Stimulated activated CD4-positive, alpha-beta T cell treated with anti-CD3 and anti-CD28 coated beads, Interleukin-1b, Interleukin-23, amount 100 ng/mL, for 1 hour (primary cell): ENCODE data around the gene HOXB8.

Source experiments
- DNase-seq, 2 donors: peaks; one replicate each; pipeline ENCODE4 v3.0.0-alpha.2; 2020; ENCODE audit warnings: low read depth in 2 of 2

HOXB8 gene

DNA sequence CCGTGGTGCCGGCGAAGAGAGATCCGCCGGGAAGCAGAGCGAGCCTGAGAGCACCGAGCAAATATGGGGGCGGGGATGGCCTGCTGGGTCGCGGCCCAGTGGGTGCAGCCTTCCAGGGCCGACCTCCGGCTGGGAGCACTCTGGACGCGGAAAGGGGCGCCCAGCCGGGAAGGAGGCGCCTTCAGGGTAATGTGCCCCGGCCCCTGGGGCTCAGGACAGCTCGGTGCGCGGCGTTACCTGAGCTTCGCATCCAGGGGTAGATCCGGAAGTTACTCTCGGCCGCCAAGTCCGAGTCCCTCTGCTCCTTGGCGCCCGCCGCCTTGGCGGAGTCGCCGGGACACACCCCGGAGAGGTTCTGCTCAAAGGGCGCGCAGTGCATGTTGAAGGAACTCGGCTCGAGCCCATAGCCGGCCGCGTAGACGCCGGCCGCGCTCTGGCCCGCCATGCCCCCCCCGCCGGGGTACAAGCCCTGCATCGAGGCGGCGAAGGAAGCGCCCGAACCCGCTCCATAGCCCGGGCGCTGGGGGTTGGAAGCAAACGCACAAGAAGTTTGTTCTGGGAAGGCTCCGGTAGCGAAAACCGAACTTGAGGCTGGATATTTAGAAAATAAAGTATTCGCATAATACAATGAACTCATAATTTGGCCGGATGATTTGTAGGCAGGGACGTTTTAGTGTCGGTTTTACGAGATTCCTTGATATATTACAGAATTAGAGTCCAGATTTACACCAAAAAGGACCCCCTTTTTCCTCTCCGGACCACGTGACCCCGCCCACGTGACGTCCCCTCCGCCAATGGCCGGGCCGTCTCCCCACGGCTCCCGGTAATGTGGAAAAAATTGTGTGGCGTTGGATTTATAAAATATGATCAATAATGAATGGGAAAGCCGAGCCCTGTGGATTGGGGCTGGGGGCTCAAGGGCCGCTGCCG is 4.5 kb downstream of the HOXB8 start, which contains the start of gene HOXB7:
HOXB7 (minus strand) TSS at position 736 of the 930 bp plus-strand sequence; CDS start at position 637, 99 bp downstream.
- peak in 1 of 2 donors; percentile 34 for DNase-seq

DNA sequence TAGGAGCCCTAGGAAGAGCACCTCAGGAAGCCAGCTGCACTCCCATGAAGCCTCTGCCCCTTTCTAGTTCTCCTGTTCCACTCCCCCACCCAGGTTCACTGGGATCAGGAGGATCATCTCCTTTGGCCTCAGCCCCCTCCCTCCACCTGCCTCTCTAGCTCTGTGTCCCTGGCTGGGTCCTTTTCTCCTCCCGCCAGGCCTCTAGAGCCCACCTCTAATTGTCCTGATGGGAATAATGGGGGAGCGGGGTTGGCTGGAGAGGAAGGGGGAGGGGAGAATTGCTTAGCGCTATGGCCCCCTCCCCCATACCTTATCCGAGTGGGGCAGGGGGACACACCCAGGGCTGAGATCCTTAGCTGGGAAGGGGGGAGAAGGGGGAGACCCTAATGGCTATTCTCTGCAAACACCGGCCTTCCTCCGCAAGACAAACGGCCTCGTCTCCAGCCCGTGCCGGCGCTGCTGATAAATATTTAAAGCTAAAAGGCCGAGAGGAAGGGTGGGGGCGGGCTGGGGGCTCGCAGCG is 5.3 kb downstream of the HOXB8 start:
- DNase-seq, result no peak

DNA sequence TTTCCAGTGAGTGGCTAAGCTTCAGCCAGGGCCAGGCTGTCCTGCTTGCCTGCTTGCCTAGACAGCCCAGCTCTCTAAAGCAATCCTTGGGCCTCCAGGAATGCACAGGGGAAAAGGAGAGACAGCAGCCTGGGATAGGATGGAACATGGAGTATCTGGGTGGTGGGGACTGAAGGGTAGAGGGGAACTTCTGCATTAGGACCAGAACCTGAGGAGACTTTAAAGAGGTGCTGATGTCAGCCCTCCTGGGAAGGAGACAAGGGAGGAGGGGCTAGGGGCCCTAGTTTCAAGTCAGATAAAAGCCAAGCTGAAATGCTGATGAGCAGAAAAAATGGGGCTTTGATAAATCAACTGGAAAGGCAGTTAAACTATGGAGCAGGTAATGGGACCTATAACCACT is 6.1 kb downstream of the HOXB8 start:
- DNase-seq, result no peak

DNA sequence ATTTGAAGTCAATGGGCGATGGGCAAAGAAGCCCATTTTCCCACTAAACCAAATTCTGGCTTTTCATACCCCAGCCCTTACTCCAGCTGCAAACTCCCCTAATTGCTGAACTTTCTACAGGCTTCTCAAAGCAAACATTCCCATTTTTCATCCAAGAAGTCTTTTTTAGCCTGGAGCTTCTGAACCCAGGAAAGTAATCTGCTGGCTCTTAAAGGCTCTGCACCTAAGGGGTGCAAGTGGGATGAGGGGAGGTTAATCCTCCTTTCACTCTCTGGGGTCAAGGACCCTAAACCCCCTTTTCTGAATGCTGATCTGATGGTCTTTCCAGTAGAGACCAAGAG is 6.6 kb downstream of the HOXB8 start:
- DNase-seq, result no peak

DNA sequence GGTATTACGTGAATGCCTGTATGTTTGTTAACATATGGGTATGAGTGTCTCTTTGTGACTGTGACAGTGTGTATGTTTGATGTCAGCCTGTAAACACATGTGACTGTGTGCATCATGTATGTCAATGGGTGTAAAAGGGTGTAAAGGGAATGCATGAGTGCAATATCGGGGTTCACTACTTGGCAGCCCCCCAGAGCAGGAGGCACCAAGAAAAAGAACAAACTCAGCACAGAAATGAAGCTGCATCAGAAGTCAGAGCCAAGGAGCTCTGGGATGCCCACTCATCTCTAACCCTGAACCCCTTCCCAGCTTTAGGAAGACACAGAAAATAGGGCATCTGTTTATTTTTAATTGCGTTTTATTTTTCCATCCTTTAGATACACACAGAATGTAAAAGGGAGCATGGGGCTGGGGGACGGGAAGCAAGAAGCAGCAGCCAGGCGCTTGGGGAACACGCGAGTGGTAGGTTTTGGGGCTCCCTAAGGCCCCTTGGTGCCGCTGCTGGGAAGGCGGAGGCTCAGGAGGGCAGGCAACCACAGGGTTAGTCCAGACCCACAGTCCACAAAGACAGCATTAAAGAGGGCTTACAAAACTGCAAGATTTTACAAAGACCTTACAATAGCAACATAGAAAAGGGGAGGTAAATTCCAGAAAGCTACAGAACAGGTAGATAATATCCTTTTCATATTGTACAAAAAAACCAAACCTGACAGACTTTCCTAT is 8.0 kb downstream of the HOXB8 start:
- DNase-seq, result no peak

DNA sequence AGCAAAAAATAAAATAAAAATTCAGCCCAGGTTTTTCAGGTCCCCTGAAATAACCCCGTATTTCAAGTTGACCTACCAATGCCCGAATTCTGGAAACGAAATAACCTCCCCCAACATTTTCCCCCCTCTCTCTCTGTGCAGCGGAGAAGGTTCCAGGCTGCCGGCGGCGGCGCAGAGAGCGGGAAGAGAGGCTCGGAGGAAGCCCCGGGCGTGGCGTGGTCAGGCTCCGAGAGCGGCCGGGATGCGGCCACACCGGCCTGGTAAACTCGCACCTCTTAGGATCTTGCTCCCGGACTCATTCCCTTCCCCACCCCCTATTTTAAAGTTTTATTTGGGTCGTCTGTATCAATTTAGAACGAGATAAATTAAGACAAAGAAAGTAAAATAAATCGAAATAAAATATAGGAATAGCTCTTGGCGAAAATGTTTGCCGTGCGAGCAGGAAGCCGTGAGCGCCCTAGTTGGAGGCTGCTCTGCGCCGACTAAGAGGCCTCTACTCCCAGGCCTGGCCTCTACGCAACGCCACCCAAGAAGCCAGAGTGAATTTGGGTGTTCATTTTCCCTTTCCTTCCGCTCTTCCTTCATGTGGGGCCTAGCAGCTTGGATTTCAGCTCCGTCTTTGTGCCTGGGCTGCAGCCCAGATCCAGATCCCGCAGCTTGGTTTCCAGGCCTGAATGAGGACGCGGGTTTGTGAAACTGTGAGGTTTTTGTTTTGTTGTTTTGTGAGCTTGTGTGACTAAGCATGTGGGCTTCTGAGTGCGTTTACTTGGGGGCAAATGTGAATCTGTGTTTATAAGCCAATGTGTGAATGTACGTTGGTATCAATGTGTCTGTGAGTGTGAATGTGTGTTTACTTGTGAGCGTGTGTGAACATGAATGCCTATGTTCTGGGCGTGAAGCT is 8.9 kb downstream of the HOXB8 start:
- no peak for DNase-seq

DNA sequence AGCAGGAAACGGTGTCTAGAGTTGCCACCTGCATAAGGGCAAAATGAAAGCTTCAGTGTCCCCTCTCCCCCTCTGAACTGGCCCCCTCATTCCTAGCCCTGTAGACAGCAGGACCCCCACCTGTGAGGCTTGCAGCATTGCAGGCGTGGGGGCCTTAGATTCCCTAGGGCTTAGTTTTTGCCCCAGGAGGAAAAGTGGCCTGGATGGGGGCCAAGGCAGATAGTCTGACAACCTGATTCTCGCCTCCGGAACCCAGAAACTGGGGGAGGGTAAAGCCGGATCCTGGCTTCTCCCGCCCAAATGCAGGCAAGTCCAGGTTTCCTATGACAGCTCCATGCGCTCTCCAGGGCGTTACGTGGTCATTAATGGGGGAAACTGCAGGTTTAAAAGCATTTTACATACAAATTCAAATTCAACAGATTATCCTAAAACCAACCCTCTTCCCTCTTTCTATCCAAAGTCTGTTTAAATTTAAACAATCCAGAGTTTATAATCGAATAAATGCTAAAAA is 9.6 kb downstream of the HOXB8 start:
- no peak for DNase-seq

DNA sequence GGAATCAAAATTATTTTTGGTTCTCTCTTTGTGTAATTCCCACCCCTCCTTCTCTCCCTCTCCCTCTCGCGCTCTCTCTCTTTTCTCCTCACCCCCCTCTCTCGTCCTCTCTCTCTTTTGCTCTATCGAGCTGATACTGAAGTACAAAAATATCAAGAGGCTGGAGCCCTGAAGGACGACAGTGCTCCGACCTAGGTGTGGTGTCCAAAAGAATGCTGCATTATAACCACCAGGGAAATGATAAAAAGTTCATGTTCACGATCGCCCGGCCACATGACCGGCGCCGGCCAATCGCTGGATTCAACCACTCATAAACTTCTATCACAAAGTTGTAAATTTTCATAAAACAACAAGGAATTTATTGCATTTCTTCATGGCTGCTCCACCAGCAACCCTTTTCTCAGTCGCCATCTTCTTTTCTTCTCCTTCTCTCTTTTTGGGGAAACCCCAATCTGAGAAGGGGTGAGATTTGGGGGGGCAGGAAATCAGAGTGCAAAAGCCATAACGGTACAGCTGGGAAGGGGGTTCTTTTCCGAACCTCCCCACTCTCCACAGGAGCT is 10.2 kb downstream of the HOXB8 start, which contains the start of gene HOXB6:
HOXB6 (minus strand) TSS at position 217 of the 560 bp plus-strand sequence. CDS start 6,836 bp downstream, outside the sequence.
- DNase-seq, result no peak

DNA sequence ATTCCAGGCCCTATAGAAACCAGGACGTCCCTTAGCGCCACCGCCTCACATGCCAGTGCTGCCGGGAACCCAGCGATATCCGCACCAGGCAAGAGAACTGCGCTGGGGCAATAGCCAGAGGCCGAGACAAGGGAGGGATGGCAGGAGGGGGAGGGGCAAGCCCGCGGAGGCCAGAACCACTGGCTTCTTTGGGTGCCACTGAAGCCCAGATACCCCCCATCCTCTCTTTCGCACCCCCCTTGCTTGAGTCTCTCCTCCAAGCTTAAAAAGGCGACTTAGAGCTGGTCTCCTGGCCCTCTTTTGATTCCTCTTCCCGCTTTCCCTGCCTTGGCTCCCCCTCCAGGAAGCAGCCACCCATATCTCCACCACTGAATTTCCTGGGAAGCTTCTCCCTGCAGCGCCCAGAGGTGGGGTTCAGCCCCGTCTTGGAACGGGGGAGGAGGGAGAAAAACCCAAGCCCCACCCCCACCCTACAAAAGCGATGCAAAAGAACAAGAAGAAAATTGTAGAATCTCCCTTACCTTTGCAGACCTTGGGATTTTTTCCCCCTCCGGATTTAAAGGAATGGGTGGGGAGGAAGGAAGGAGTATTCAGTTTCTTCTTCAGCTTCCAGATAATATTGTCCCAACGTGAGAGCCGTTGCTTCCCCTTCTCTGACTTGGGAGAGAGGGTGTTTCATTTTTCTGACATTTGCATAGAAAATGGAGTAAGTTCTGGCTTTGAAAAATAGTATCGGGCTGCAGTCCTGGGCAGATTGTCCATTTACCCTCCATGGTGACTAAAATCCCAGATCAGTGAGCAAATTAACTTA is 10.9 kb downstream of the HOXB8 start:
- no peak for DNase-seq

DNA sequence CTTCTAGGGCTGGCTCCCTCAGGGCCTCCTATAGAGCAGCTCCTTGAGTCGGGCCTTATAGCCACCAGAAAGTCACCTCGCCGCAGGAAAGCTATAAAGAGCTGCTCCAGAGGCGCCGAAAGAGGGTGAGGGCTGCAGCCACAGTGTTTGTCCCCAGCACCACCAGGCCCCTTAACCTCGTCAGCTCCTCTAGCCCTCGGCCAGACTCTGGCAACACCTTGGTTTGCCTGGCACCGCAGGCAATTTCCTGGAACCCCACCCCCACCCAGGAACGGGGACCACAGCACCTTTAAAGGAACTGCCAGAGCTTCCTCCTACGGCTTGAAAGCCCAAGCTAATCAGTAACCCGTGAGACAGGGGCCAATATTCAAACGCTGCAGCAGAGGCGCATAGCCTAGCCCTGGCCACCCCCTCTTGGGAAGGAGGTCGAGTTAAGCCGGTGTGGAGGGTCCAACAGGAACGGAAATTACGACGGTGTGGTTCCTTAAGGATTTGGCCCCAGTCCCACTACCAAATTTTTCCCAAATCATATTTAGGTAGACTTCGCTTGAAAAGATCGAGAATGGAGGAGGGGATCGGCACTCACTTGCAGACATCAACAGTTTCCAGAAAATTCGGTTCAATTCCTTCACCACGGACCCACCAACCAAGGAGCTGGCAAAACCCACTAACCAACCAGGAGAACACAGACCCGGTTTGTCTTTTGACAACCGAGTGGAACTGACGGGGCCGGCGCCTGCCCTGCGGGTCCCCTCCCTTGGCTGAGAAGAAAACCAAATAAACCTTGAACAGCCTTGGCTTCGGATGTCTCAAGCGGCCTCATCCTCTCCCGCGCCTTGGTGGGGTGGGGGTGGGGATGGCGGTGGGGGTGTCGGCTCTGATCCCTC is 13.3 kb downstream of the HOXB8 start:
- no peak for DNase-seq

DNA sequence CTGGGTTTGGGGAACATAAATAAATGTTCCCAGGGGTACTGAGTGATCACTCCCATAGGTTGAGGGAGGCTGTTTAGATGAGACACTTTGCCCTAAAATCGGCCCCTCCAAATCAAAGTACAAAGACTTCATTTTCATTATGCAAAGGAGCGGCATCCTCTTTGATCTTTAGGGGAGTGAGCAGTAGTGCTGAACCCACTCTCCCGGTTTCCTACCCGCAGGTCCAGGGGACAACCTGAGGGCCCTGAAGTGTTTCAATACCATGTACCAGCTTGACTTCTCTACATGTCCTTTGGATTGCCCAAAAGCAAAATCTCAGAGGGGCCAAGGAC is 13.9 kb downstream of the HOXB8 start:
- no peak for DNase-seq

DNA sequence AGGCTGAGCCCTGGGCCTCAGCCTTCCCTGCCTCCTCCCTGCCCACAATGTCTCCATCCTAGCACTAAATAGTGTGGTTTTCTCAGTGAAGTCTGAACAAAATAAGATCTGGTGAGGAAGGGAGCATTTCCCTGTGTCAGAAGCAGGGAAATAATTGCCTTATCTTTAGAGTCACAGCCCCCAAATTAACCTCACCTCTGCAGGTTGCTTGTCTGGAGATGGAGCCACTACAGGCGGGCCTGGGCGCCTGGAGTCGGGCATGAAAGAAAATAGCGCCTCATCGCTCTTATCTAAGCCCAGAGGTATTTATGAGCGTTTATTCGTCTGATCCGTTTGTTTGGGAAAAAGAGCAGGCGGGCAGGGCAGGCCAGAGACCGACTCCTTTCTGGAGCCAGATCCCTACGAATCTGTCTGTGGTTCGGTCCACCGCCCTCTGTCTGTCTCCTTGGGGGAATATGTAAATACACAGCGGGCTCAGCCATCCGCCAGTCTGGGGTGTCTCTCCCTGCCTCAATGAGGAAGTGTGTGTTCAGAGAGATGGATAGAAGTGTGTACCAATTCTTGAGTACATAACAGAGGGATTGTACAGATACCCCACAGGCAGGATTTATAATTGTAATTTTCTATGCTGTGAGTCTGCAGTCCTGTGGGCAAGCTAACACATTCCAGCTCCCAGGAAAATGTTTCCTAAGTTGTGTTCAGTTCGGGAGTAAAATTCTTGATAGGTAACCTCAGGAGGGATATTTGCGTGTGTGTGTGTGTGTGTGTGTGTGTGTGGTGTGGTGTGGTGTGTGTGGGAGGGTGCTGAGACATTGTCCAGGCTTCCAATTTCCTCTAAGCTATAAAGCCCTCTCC is 14.6 kb downstream of the HOXB8 start:
- DNase-seq, result no peak

DNA sequence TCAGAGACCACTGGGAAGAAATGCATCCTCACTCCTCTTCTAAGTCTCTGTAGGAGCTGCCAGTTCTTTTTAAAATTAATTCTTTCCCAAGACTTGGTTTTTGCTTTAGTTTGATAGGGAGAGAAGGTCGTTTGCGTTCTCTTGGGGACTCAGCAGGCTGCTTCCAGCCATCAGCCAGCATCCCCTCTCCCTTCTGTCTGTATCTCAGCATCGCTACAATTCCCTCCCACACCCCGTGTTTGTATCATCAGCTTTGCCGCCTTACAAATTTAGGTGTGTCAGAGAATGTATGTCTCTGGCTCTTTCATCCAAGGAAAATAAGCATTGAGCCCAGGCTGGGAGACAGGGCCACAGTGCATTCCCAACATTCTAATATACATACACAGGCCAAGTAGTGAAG is 15.7 kb downstream of the HOXB8 start:
- DNase-seq, result no peak

DNA sequence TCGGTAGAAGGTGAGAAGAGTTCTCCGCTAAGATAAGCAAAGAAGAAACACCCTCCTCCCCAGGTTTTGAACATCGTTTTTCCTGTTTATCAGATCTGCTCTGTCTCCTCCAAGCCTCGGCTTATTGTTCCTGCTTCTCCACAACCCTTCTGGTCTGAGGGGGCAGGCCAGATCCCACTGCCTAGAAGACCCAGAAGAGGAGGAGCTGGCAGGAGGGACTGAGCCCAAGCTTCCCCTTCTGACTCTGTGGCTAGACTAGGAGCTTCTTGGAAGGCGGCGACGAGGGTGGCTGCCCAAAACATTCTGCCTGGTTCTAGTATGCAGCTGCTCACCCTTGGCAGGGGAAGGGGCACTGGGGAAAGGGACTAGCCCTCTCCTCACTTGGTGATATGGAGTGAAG is 16.4 kb downstream of the HOXB8 start:
- DNase-seq, result no peak

DNA sequence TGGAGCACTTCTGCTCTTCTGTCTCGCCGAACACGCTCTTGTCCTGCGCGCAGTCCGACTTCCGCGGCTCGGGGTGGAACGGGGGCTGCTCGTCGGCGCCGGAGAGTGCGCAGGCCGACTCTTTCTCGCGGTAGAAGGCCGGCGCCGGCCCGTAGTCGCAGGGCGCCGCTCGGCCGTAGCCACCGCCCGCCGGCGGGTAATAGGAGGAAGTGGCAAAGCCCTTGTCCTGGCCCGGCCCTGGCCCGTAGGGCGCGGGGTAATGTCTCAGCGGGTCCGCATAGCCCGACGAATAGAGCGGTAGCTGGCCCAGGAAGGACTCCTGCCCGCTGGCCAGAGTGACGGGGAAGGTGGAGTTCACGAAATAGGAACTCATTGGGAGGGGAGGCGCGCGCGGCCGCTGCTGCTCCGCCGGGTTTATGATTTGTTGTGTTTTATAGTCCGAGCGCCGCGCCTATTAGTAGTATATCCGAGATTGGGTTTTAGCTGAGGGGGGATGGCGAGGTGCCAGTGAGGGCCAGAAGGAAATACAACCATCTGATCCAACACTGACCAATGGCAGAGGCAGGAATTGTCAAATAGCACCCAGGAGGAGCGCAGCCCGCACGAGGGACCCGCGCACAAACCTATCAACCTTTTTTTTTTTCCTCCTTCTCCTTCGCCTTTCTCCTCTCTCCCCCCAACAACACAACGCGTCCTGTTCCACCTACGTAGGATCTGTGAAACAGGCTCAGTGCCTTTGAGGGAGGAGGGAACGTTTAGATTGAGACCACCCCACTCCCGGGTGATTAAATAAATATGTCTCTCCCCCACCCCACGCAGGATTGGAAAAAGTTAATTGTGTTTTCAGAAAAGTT is 17.1 kb downstream of the HOXB8 start:
- no peak for DNase-seq

DNA sequence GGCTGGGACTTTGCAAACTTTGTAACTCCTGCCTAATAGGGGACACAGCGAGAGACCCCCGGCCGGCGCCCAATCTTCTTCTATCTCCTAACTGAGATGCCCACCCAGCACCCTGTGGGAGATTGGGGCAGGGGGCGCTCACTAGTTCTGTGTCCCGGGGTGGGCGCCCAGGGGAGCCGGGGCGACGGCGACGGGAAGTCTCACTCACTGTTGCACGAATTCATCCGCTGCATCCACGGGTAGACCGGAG is 17.6 kb downstream of the HOXB8 start:
- DNase-seq, result no peak

DNA sequence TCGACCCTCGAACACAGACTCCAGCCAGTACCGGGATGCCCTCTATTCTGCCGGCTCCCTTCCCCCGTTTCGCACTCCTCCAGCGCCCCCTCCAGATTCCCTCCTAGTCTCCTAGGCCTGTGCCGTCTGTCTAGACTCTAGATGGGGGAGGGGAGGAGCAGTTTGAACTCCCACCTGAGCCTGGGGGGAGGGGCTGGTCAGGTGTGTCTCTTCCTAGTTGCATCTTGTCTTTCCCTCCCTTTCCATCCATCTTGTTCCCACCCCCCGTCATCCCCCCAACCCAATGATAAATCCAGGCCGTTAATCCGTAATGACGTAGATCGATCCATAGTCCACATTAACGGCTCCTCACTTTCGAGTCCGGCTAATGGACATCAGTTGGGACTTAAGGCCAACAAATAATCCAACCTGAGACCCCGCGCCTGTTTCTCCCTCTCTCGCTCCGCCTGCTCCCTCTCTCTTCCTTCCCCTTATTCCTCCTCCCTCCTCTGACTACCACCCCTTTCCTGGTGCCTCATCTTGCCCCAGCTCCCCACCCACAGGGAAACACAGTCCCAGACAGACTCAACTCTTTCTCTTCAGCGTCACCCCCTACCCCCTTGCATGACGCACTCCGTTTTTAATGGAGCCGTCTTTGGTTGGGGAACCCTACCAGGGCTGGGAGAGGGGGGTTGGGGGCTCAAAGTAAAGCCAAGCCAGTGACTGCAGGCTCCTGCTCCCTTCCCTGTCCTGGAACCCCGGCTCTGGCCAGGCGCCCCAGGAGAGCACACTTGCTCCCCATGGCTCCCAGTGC is 18.2 kb downstream of the HOXB8 start:
- no peak for DNase-seq
